Choroid plexus epithelial cell (primary cell): ENCODE data around the gene ZBTB3.
"Not testable (repeated sequence)": the region's sequence is repeated elsewhere in the genome, so short reads cannot be mapped to it uniquely, and the experiment has no call there.

Experiments
- DNase-seq: peaks from one replicate; pipeline ENCODE4 v3.0.0-alpha.2; 2010; ENCODE audit warnings: low read depth
- H3K4me3 ChIP-seq: 2 replicates; pipeline ENCODE4 v1.5.1; 2011; ENCODE audit warnings: low read depth, mild to moderate bottlenecking, control low read depth, low read length, moderate library complexity
- CTCF ChIP-seq: conservative IDR thresholded peaks from 2 replicates; pipeline ENCODE4 v1.5.1; 2011; ENCODE audit warnings: low read depth, mild to moderate bottlenecking, control low read depth, inconsistent platforms, low read length, moderate library complexity

The ZBTB3 gene

GRCh38 chr11:62757846-62758788 lies 4.2 kb upstream of the ZBTB3 start:
- TF ChIP-seq CTCF: no peak
- no peak for DNase-seq
- no peak overlapping the region for H3K4me3 ChIP-seq

- DNase-seq: no peak
- no peak for TF ChIP-seq CTCF
- H3K4me3 ChIP-seq: no peak overlapping the region
These were observed 1.2 kb upstream of the ZBTB3 start for GRCh38 chr11:62755086-62755615.

GRCh38 chr11:62752994-62753735 lies 795 bp downstream of the ZBTB3 start:
- TF ChIP-seq CTCF: no peak
- DNase-seq: no peak
- peak overlapping the region; percentile 78 for H3K4me3 ChIP-seq

- TF ChIP-seq CTCF: no peak
- no peak overlapping the region for H3K4me3 ChIP-seq
- DNase-seq: no peak
These were observed 1.7 kb downstream of the ZBTB3 start for GRCh38 chr11:62752177-62752785.

GRCh38 chr11:62749931-62750330 lies 4.0 kb downstream of the ZBTB3 start:
- DNase-seq, H3K4me3 ChIP-seq: not testable (repeated sequence)

GRCh38 chr11:62747475-62748160 lies 6.3 kb downstream of the ZBTB3 start:
- H3K4me3 ChIP-seq: no peak overlapping the region
- DNase-seq: no peak
- TF ChIP-seq CTCF: no peak
